ENCODE data around the gene DYNC1I2. TPM values are rescaled to one million over a fixed set of nuclear protein-coding genes. Genes with fewer than 3 reads are reported as not detected.

DYNC1I2 gene
- total and polyA plus RNA-seq, 10 donors: 37.8 to 86.0 (median 67.3) TPM

DNA sequence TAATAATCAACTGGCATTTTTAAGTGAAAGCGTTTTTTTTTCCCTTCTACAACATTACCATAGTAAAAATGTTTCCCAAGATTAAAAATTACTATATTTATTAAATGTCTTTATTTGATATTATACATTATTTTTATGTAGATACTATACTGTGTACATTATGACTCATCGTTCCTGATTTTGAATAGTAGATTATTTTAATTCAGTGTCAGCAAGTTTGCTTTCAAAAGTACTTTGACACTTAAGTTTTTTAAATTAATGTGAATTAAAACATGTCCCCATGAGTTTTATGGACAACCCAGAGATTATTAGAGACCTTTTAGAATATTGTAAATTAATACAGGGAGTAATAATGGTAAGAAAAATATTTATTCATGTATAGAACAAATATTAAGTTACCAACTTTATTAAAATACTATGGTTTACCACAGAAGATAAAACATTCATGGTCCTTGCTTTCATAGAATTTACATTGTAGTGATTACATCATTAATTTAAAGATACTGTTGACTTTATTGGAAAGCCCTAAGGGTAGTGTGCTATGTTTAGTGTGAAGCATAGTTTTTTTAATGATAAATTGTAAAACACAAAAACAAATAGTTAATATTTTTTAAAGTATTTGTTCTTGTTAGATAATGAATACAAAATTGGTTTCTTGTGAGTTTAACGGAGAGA lies 21.9 kb downstream of the DYNC1I2 start:
- no peak overlapping the region for H3K4me3 ChIP-seq
- intact Hi-C loops (cut with DNase I; ENCODE audit: low total_unique reads): loop anchor here (10.0 kb wide), 1 partner anchor 396 kb away; the partner anchor contains the start of gene DLX2
- TF ChIP-seq, protein P1, sequence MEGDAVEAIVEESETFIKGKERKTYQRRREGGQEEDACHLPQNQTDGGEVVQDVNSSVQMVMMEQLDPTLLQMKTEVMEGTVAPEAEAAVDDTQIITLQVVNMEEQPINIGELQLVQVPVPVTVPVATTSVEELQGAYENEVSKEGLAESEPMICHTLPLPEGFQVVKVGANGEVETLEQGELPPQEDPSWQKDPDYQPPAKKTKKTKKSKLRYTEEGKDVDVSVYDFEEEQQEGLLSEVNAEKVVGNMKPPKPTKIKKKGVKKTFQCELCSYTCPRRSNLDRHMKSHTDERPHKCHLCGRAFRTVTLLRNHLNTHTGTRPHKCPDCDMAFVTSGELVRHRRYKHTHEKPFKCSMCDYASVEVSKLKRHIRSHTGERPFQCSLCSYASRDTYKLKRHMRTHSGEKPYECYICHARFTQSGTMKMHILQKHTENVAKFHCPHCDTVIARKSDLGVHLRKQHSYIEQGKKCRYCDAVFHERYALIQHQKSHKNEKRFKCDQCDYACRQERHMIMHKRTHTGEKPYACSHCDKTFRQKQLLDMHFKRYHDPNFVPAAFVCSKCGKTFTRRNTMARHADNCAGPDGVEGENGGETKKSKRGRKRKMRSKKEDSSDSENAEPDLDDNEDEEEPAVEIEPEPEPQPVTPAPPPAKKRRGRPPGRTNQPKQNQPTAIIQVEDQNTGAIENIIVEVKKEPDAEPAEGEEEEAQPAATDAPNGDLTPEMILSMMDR (IDR thresholded peaks at IDR 0.05 in 8 of 11, conservative IDR thresholded peaks at IDR 0.05 in 3 of 11): no peak
- no peak for TF ChIP-seq POLR2AphosphoS5 (IDR thresholded peaks at IDR 0.05)
- no peak for TF ChIP-seq POLR2A (IDR thresholded peaks at IDR 0.05)
- WGBS, 5 donors: 88 to 93% (median 91%) methylated on average over 3 of the region's 3 CpGs
- DNase-seq: no peak
- H3K4me1 ChIP-seq: peaks cover 0 to 39% (median 5%) of the 10 kb centered on the region in 6 donors
- peaks cover 0 to 42% (median 11%) of the 10 kb centered on the region in 6 donors for H3K36me3 ChIP-seq
- H3K27ac ChIP-seq: no peak overlapping the region
- no peaks in the 10 kb centered on the region for H3K27me3 ChIP-seq (replicated peaks in 1 of 7)
- H3K9me3 ChIP-seq: no peaks in the 10 kb centered on the region

DNA sequence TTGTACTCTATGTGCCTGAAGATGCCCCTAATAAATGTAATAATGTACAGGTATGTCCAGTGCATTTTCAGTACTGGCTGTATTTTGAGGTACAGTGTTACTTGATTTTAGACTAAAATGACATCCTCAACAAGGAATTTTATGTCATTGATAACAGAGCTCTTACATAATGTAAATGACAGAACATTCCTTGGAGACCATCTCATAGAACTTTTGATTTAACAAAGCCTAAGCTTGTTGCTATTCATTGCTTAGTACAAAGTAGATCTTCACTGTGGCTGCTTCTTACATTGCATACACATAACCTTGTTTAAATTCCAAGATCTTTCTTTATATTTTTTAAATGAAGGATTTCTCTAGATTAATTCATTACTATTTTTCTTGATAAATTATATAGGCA lies 24.1 kb downstream of the DYNC1I2 start:
- TF ChIP-seq POLR2A (IDR thresholded peaks at IDR 0.05) (no peak), POLR2AphosphoS5 (IDR thresholded peaks at IDR 0.05) (no peak)
- TF ChIP-seq, protein P1 (IDR thresholded peaks at IDR 0.05 in 8 of 11, conservative IDR thresholded peaks at IDR 0.05 in 3 of 11): no peak
- no peak overlapping the region for H3K4me3 ChIP-seq
- peaks cover 0 to 61% (median 19%) of the 10 kb centered on the region in 6 donors for H3K36me3 ChIP-seq
- no peaks in the 10 kb centered on the region for H3K27me3 ChIP-seq (replicated peaks in 1 of 7)
- no peak overlapping the region for H3K27ac ChIP-seq
- H3K9me3 ChIP-seq: no peaks in the 10 kb centered on the region
- peaks cover 0 to 17% (median 3%) of the 10 kb centered on the region in 6 donors for H3K4me1 ChIP-seq
- no peak for DNase-seq
- intact Hi-C loops (cut with DNase I; ENCODE audit: low total_unique reads): no loop called here

DNA sequence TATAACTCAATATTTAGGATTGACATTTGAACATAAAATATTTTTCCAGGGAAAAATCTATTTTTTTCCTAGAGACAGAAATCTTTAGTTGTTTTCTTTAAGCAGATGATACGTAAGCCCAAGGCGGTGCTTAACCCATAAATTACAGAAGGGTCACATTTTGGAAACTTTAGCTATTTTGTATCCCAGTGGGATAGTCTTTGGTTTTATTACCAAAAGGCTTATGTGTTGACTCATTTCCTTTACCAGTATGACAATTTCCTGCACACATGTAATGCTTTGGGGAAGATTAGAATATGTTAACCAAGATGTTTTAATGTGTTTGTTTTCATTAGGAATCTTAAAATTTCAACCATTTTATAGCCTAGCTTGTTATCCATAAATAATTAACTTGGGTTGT lies 24.8 kb downstream of the DYNC1I2 start:
- Histone ChIP-seq H3K4me3 (no peak overlapping the region), H3K4me1 (peaks cover 0 to 10% (median 0%) of the 10 kb centered on the region in 6 donors), H3K27ac (no peak overlapping the region), H3K9me3 (no peaks in the 10 kb centered on the region), H3K36me3 (peaks cover 0 to 65% (median 24%) of the 10 kb centered on the region in 6 donors), H3K27me3 (replicated peaks in 1 of 7) (no peaks in the 10 kb centered on the region)
- intact Hi-C loops (cut with DNase I; ENCODE audit: low total_unique reads): no loop called here
- TF ChIP-seq, protein P1 (IDR thresholded peaks at IDR 0.05 in 8 of 11, conservative IDR thresholded peaks at IDR 0.05 in 3 of 11): no peak
- TF ChIP-seq POLR2A (IDR thresholded peaks at IDR 0.05) (no peak), POLR2AphosphoS5 (IDR thresholded peaks at IDR 0.05) (no peak)
- 69 to 83% (median 77%) methylated on average over 2 of the region's 2 CpGs for WGBS, 5 donors
- DNase-seq: no peak

DNA sequence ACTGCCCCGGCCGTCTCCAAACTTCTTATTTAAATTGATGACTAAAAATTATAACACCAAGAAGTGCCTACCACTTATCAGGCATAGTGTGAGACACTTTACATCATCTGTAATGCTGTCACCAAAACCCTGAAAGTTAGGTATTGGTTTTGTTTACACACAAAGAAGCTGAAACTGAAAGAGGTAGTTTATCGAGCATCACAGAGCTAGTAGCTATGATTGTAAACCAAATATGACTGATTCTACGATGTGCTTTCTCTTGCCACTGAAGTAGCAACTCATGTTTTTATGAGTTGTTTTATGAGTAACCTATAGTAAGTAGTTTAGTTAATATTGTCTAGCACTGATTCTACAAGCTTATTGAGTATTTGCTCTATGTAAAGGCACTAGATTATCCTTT lies 31.5 kb downstream of the DYNC1I2 start:
- WGBS, 5 donors: 81 to 93% (median 87%) methylated on average over 4 of the region's 4 CpGs
- H3K36me3 ChIP-seq: peaks cover 0 to 78% (median 41%) of the 10 kb centered on the region in 6 donors
- TF ChIP-seq, protein P1 (IDR thresholded peaks at IDR 0.05 in 8 of 11, conservative IDR thresholded peaks at IDR 0.05 in 3 of 11): no peak
- no peak for TF ChIP-seq POLR2A (IDR thresholded peaks at IDR 0.05)
- TF ChIP-seq POLR2AphosphoS5 (IDR thresholded peaks at IDR 0.05): no peak

More for the DNA sequence above, 31.5 kb downstream of the DYNC1I2 start:
- intact Hi-C loops (cut with DNase I; ENCODE audit: low total_unique reads): no loop called here
- Histone ChIP-seq H3K27me3 (replicated peaks in 1 of 7) (no peaks in the 10 kb centered on the region), H3K9me3 (no peaks in the 10 kb centered on the region), H3K4me3 (no peak overlapping the region), H3K4me1 (no peaks in the 10 kb centered on the region), H3K27ac (no peak overlapping the region)
- DNase-seq: no peak
